GM21390 (cell line): ENCODE measurements around the gene SPRY2.

Experiments
- ATAC-seq: cut with Tn5 transposase; IDR thresholded peaks from one replicate; pipeline ENCODE4 v1.9.1; 2021; ENCODE audit not compliant: unreplicated experiment

SPRY2 gene, protein sequence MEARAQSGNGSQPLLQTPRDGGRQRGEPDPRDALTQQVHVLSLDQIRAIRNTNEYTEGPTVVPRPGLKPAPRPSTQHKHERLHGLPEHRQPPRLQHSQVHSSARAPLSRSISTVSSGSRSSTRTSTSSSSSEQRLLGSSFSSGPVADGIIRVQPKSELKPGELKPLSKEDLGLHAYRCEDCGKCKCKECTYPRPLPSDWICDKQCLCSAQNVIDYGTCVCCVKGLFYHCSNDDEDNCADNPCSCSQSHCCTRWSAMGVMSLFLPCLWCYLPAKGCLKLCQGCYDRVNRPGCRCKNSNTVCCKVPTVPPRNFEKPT

DNA sequence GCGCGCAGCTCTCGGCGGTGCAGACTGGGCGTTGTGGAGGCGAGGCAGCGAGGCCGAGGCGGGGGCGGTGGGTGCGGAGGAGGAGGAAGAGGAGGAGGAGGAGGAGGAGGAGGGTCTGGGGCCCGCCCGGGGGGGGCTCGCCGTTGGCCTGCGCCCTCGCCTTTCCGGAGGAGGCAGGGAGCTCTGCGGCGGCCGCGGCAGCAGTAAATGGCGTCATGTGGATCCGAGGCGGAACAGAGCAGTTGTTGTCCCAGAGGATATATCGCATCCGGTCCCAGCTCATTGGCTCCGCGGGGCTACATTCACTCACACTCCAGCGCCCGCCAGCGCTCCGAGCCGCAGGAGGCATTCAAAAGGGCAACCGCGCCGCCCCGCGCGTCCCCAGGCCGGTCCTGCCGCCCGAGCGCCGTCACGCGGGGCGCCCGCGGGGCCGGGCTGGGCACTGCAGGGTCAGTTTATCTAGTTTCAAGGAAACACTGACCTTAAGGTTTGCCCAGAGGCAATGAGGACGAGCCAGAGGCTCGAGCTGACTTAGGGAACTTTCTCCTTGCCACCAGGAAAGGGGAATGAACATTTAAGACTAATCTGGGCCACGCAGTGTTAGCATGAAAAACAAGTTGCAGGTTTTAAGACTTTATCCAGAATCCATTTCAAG is at the start of gene SPRY2:
Gene SPRY2, minus strand, starts transcription at position 26 of the 655 bp plus-strand sequence. CDS start 3,421 bp downstream, outside the sequence.
- peak; percentile 55 for ATAC-seq

DNA sequence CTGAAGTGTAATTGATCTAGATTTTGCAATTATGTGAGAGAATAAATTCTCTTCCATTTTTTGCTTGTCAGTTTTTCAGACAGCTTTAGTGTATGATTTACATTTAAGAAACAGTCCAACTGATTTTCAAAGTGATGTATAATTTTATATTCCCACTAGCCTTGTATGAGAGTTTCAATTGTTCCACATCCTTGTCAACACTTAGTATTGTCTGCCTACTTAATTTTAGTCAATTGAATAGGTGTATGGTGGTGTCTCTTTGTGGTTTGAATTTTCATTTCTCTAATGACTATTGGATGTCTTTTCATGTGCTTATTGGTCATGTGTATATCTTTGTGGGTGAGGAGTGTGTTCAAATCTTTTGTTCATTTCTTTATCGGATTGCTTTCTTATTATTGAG is 49.4 kb upstream of the SPRY2 start:
- ATAC-seq, result no peak

DNA sequence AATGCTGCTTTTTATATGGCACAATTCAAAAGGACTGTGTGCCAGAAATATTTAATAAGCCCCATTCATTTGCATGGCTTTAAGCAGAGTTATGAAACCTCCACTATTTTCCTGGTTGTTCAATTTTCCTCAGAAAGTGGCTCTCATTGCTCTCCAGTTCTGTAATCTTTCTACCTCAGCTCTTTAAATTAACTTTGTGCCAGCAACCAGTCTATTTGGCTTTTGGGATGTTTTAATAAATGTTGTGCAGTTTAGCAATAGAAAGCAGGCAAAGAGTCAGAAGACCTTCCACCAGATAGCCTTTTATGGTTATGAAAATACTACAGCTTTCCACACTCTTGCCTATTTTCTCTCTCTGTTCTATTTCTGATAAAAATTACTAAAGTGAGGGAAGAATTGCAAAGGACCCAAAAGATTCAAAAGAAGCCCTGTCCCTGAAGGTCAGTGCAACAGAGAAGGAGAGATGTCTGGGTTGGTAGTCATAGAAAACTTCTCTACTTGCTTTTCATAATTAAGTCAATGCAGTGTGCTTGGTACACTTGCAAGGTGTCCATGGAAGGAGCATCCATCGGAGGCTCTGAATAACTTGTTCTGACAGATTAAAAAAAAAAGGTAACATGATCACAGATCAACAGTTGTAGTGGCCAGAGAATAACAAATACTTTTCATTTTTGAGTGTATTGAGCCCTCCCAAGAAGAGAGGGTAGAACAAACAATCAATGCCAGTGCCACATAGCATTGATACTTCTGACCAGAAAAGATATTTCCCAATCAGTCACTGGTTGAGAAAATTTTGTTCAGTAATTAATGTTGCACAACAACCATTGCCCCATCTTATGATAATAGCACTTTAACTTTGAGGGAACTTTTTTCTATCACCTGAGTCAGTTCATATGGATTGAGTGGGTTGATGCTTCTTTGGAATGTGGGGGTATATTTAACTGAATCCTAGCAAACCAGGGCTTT is 48.4 kb upstream of the SPRY2 start:
- ATAC-seq, result no peak

DNA sequence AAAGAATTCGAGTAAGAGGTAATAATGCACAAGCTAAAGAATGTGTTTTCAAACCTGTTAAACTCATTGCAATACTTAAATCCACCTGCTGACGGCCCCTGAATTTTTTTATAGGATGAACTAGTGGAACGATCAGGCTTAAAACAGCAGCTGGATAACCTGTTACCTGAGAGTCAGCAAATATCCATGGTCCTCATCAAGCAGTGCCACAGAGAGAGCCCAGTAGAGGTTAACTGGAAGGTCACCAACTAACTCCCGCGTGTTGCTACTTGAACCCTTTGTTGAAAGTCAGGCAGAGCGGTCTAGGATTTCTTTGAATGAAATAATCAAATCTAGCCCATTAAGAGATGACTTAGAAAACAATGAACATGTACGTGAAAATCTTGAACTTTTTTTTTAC is 47.6 kb upstream of the SPRY2 start:
- no peak for ATAC-seq

DNA sequence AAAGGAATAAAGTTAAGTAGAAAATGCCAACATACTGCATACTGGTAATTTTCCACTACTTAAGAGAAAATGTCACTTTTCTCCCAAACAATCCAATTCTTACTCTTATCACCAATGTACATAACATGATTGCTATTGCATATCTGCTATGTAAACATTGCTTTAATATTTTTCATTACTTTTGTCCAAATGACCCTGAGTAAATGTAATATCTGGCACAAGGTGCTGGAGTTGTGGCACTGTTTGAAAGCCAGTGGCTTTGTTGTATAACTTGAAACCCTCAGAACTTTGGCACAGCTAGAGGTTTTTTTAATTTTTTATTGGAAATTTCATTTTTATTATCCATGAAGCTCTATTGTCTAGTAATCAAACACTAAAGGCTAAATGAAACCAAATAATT is 45.7 kb upstream of the SPRY2 start:
- no peak for ATAC-seq

DNA sequence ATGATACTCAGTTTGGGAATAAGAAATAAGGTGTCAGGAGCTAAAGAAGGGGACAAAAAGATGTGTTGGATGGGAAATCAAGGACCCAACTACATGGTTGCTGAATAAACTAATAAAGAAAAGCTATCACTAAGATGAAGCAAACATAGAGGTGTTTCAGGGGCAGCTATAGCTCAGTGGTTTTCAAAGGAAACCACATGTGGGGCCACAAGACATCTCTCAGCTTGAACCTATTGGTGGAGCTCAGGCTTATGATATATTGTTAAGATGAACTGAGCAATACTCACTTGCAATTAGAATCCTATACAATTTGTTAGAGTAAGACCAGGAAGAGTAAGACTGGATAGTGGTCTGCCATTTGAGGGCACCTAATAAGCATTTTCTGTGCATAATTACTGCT is 45.1 kb upstream of the SPRY2 start:
- no peak for ATAC-seq

DNA sequence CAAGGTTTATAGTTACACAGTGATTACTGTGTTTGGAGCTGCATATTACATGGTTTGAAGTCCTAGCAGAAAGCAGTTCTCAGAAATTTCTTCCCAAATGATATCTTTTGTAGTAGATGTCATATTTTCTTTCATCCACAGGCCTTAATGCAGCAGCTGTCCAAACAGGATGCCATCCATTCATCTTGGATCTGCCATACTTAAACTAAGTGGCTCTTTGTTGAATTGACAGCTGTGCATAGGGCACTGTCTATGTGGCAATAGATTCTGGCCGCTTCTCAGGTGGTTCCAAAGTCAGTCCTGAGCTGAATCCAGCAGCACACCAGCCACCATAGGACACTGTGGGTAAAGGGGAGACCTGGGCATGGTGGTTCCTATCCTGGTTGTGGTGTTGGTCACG is 41.6 kb upstream of the SPRY2 start:
- no peak for ATAC-seq

DNA sequence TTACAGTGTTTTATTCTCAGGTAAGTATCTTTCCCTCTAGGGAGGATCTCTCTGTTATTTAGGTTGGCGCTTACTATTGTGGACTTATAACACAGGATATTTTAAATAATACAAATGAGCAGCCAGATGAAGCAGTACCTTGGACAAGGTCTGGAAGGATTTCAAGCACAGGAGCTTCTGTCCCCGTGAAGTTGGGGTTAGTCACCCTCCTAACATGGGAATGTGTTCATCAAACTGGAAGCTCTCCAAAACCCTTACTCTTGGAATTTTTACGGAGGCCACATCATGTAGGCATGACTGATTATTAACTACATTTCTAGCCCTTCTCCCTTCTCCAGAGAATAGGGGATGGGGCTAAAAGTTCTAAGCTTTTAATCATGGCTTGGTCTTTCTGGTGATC is 38.3 kb upstream of the SPRY2 start:
- ATAC-seq, result no peak

DNA sequence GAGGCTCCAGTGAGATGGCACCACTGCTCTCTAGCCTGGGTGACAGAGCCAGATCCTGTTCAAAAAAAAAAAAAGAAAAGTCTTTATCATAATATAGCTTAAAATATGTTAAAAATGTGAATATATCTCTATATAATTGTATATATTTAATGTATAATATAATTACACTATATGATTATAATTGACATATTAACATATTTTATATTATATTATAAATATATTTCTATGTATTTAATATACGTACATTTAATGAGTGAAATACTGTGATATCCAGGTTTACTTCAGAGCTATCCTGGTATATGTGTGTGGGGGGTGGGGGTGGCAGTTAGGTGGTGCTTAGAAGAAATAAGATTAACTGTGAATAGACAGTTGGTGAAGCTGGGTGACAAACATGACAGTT is 35.6 kb upstream of the SPRY2 start:
- ATAC-seq, result no peak

DNA sequence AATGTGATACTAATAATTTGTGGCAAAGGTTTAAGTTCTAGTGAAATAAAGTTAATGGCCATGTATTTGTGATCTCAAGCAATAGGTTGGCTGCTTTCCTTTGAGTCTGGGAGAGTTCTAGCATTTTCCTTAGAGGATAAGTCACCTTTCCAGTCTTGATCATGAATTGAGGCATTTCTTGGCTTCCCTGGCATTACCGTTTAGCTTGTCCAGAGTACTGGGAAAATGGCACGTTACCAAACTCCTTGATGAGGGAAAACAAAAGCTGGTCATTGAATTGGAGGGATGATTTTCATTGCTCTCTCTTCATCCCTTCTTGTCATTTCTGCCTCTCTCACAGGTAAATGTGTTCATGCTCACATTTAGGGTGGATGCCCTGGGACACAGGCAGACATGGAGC is 34.0 kb upstream of the SPRY2 start:
- ATAC-seq, result no peak

DNA sequence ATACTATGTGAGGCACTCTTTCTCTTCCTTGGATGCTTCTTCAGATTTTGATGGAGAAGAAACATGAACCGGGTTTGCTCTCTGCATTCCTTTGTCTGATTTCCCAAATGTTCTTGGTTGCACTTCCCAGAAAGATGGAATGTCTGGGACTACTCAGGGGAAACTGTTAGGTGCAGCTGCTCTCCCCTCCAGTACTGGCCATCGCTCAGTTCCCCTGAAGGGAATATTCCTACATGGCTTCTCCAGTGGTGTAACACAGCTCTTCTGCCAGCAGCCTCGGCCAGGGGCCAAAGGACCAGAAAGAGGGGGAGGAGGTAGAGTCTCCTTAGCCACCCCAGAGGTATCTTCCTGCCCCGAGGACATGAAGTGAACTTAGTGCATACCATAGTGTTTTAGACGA is 33.5 kb upstream of the SPRY2 start:
- ATAC-seq, result no peak

DNA sequence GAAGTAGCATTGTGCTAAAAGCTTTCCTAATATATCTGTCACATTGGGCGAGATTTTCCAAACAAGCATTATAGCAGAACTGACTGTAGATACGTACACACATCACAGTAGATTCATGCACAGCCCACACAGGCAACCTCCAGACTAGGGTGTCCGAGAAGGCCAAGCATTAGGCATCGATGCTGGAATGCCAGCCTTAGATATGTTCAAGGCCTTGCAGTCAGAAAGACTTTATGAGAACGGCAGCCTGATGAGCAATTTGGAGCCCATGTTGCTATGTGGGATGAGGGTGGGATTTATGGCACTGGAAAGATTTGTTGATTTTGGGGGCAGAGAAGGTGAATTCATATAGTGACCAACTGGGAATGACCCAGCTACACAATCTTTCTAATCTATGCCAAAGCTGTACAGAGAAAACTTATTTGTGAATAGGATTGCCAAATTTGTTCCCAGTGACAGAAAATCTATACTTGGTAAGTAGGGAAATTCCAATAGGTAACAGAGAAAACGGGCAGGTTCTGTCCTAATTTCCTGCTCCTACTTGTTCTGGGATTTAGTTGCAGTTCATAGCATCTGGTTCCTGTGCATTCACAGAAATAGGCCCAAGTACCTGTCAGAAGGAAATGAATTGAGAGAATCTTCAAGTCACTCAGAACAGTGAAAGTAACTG is 31.0 kb upstream of the SPRY2 start:
- ATAC-seq, result no peak

DNA sequence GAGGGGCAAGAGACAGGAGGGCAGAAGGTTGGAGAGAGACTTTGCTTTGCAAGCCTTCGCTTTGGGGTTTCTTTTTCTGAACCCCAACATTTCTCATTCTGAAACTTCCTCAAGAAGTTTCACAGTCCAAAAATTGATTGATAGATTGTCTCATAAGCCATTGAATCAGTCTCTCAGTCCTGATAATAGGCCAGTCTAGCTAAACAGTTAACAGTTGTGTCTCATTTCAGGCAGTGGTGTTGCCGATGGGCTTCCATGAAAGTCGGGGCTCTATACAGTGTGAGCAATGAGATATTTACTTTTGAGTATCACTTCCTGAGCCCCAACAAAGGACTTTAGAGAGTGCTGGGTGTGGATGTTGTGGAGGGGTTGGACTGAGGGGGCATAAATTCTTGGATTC is 26.5 kb upstream of the SPRY2 start:
- ATAC-seq, result no peak

DNA sequence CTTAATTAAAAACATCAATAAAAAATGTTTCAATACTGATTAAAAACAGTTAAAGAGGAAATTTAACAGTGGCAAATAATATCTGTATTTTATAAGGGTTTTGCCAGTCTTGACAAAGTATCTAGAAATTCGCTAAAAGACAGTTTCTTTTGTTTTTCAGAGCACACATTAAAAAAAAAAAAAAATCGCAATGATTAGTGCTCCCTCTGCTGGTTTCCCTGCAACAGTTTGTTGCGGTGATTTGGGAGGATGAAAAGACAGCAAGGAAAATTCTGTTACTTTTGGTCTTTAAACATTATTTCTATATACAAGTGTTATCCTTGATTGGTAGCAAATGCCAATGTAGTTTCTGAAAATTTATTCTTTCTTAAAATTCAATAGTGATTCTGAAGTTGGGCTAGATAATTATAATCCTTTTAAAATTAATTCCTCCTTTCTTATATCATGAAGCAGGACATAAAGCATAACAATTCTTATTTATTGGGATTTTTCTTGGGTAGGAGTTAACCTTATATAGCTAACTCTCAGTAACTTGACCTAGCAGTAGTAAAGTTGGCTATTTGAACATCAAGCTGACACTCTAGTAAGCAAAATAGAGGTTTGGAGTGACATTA is 23.1 kb upstream of the SPRY2 start:
- ATAC-seq, result no peak

DNA sequence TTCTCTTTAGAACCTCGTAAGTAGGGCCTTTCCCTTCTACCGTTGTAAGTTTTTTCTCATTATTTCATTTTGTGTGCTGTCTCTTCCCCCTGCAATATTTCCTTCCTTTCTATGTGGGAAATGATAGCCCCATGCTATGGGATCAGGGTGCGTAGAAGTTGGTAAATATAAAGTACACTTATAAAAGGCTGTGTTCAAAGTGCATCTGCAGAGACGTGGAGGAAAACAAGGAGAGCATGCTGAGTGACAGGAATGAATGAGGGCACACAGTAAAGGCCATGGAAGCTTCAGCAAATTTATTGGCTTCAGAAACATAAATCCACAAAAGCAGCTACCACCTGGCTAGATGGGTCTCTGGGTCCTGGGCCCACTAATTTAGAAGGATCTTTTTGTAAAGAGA is 21.6 kb upstream of the SPRY2 start:
- no peak for ATAC-seq

DNA sequence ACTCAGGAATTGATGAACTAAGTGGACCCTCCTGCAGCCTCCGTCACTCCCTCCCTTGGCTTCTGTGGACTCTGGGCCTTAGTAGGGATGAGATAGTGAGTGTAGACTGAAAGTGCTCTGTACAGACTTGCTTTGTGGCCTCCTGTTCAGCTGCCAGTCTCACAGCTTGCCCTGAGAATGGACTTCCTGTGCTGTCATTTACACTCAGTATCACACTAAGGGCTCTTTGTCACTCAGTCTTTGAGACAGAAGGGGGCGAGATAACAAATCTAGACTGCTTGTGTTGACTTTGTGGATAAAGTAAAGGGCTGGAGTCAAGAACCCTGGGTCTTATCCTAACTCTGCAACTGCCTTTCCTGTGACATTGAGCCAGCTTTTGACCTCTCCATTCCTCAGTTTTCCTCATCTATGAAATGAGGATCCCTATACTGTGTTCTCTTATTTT is 21.0 kb upstream of the SPRY2 start:
- peak; percentile 68 for ATAC-seq

DNA sequence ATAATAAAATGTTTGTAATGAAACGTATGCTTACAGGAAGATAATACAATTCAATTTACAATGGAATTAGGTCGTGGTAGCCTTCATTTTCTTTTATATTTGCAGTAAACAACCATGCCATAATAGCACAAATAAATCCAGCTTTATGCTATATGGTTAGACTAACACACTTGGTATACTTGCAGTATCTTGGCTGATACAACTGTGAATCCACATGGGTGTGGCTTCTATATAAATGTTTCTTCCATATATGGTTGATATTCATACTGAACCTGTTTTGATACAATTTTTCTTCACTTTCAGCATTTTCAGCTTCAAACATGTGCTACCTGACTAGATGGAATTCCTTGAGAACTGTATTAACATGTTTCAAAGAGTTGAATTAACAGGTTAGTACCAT is 20.4 kb upstream of the SPRY2 start:
- no peak for ATAC-seq

DNA sequence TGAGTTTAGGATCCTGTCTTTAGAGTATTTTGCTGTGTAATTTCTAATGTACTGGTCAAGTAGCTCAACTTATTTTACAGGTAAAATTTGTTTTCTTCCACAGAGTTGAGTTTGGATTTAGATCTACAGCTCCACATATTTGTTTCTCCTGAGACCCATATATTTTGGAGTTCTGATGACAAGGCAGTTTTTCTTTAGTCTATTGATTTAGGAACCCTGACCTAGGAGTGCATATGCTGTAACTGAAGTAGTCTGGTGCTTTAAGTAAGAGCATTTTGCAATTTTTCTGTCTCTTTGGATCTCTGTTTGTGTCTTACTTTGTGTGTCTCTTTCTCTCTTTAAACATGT is 19.5 kb upstream of the SPRY2 start:
- no peak for ATAC-seq

DNA sequence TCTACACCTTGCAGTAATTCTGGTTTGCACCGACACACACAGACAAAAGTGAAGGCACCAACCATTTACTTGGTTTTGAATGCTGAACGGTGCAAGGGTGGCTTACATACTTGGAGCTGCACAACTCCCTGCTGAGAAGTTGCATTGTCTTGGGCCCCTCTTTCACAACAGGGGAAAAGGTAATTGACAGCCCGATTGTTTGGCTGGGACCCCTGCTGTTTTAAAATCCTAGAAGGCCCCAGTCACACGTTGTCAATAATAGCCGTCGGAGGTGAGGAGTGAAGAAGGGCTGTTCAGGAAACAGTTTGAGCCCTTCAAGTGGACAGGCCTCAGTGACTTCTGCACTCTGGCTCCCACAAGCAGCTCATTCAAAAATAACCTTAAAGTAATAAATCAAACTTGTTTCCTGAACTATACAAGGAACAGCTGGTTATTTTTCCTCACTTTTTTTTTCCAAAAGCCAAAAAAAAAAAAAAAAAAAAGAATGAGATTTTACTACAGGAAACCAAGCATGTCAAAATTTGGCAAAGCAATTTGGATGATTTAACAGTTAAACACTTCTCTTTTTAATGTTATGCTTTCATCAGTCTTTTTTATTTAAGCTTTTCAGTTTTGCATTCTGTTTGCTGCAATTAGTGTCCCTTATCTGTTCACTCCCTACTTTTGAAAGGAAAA is 19.0 kb upstream of the SPRY2 start:
- no peak for ATAC-seq

DNA sequence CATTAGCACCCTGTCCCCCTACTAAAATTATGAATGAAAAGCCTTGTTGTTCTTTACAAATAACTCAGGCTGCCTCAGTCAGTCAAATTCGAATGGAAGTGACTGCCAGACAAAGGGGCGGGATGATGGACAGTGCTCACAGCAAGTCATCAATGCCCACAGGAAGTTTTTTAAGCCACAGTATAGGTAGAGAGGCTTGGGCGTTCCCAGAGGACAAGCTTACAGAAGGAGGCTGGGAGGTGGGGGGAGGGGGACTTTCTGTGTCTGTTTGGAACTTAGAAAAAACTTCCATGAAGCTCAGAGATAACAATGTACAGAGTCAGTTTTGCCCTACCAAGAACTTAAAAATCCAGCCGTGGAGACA is 18.5 kb upstream of the SPRY2 start:
- no peak for ATAC-seq
